Keratinocyte (primary cell): ENCODE data around the gene SPTLC3.

Experiments used
- EZH2 ChIP-seq: IDR thresholded peaks from one replicate; pipeline ENCODE4 v1.6.1; 2012; ENCODE audit warnings: inconsistent platforms, mild to moderate bottlenecking, low read length, moderate library complexity
- TF ChIP-seq, protein P1 (sequence below), 3 experiments: IDR thresholded peaks in 1 of 3; conservative IDR thresholded peaks in 1 of 3; optimal IDR thresholded peaks in 1 of 3; 2 replicates in 2 of 3; 3 replicates in 1 of 3; pipeline versions ENCODE3 to v1.5.1; 2011; ENCODE audit warnings: low read length in 3 of 3, mild to moderate bottlenecking in 3 of 3, moderate library complexity in 2 of 3, control low read depth in 1 of 3, inconsistent platforms in 1 of 3; ENCODE audit not compliant: insufficient read depth in 2 of 3; ENCODE audit errors: extremely low read depth in 1 of 3

- TF ChIP-seq, protein P1, sequence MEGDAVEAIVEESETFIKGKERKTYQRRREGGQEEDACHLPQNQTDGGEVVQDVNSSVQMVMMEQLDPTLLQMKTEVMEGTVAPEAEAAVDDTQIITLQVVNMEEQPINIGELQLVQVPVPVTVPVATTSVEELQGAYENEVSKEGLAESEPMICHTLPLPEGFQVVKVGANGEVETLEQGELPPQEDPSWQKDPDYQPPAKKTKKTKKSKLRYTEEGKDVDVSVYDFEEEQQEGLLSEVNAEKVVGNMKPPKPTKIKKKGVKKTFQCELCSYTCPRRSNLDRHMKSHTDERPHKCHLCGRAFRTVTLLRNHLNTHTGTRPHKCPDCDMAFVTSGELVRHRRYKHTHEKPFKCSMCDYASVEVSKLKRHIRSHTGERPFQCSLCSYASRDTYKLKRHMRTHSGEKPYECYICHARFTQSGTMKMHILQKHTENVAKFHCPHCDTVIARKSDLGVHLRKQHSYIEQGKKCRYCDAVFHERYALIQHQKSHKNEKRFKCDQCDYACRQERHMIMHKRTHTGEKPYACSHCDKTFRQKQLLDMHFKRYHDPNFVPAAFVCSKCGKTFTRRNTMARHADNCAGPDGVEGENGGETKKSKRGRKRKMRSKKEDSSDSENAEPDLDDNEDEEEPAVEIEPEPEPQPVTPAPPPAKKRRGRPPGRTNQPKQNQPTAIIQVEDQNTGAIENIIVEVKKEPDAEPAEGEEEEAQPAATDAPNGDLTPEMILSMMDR (optimal IDR thresholded peaks at IDR 0.05 in 1 of 3, IDR thresholded peaks at IDR 0.05 in 1 of 3, conservative IDR thresholded peaks at IDR 0.05 in 1 of 3; ENCODE audit: extremely low read depth in 1 of 3, insufficient read depth in 2 of 3, low read length in 3 of 3) = no peak
- TF ChIP-seq EZH2 = no peak
Measured at GRCh38 chr20:12961725-12962124, 47.0 kb upstream of the SPTLC3 start.
